Activated naive CD8-positive, alpha-beta T cell (primary cell): Measurements from ENCODE around the gene PDGFB.

Source experiments
- H3K27ac Mint-ChIP-seq: one replicate; pipeline ENCODE4 v1.8.0; 2021; ENCODE audit warnings: mixed read lengths
- H3K27me3 Mint-ChIP-seq: one replicate; pipeline ENCODE4 v1.8.0; 2021; ENCODE audit warnings: mixed read lengths
- H3K36me3 Mint-ChIP-seq: one replicate; pipeline ENCODE4 v1.8.0; 2021; ENCODE audit warnings: mixed read lengths
- H3K4me1 Mint-ChIP-seq: one replicate; pipeline ENCODE4 v1.8.0; 2021; ENCODE audit warnings: low read depth, mixed read lengths
- H3K4me3 Mint-ChIP-seq: one replicate; pipeline ENCODE4 v1.8.0; 2021; ENCODE audit warnings: mild to moderate bottlenecking, mixed read lengths
- H3K9me3 Mint-ChIP-seq: one replicate; pipeline ENCODE4 v1.8.0; 2021; ENCODE audit warnings: low read depth, mixed read lengths

Gene PDGFB

GRCh38 chr22:39240831-39241793, 3.7 kb downstream of the PDGFB start:
- peak overlapping the region; percentile 91 for H3K4me3 Mint-ChIP-seq
- H3K4me1 Mint-ChIP-seq: peaks cover 50% of the 10 kb centered on the region
- H3K27ac Mint-ChIP-seq: peak overlapping the region; percentile 81
- peaks cover 3% of the 10 kb centered on the region for H3K36me3 Mint-ChIP-seq
- no peaks in the 10 kb centered on the region for H3K9me3 Mint-ChIP-seq
- peaks cover 5% of the 10 kb centered on the region for H3K27me3 Mint-ChIP-seq

GRCh38 chr22:39239561-39240423, 5.0 kb downstream of the PDGFB start:
- Mint-ChIP-seq H3K4me3 (peak overlapping the region; percentile 91), H3K27me3 (peaks cover 3% of the 10 kb centered on the region), H3K36me3 (no peaks in the 10 kb centered on the region), H3K9me3 (no peaks in the 10 kb centered on the region), H3K4me1 (peaks cover 57% of the 10 kb centered on the region), H3K27ac (peak overlapping the region; percentile 22)

DNA sequence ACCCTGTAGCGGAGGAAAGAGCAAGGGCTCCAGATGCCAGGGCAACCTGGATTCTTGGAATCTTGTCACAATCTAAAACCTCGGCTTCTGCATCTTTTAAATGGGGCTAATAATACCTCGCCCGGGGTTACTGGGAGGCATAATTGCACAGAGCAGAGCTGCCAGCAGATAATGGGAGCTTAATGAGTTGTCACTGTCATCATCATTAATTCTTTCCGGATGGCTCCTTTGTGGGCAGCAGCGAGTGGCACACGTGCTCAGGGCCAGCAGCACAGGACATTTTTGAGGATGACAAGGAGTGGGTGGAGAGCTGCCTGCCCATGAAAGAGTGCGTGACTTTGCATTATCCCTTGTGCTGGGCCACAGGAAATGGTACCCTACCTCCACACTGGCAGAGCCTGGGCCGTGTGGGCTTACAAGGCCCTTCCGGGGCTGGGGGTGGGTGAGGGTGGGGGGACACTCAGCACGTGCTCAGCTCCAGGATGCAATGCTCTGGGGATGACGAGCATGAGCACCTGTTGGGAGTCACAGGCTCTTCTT, 5.7 kb downstream of the PDGFB start:
- Mint-ChIP-seq H3K27me3 (peaks cover 3% of the 10 kb centered on the region), H3K4me1 (peaks cover 64% of the 10 kb centered on the region), H3K27ac (no peak overlapping the region), H3K36me3 (no peaks in the 10 kb centered on the region), H3K9me3 (no peaks in the 10 kb centered on the region), H3K4me3 (no peak overlapping the region)

DNA sequence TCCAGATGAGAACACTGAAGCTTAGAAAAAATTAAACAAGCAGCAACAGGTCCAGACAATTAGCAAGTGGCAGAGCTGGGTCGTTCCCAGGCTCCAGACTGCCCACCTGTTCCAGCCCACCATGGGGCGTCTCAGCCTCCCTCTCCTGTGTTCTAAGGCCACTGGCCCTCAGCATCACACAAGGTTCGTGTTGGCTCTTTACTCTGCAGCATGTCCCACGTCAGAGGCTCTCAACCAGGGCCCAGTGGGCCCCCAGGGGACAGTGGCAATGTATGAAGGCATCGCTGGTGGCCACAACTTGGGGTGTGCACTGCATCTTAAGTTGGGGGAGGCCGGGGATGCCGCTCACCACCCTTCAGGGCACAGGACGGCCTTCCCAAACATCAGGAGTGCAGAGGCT, 6.2 kb downstream of the PDGFB start:
- H3K36me3 Mint-ChIP-seq: no peaks in the 10 kb centered on the region
- no peak overlapping the region for H3K4me3 Mint-ChIP-seq
- H3K9me3 Mint-ChIP-seq: no peaks in the 10 kb centered on the region
- H3K27me3 Mint-ChIP-seq: peaks cover 3% of the 10 kb centered on the region
- no peak overlapping the region for H3K27ac Mint-ChIP-seq
- peaks cover 65% of the 10 kb centered on the region for H3K4me1 Mint-ChIP-seq

- Mint-ChIP-seq H3K9me3 (no peaks in the 10 kb centered on the region), H3K27ac (no peak overlapping the region), H3K4me3 (no peak overlapping the region), H3K4me1 (peaks cover 66% of the 10 kb centered on the region), H3K27me3 (peaks cover 3% of the 10 kb centered on the region), H3K36me3 (no peaks in the 10 kb centered on the region)
These were observed 6.7 kb downstream of the PDGFB start for GRCh38 chr22:39238101-39238466.

GRCh38 chr22:39237318-39238100, 7.3 kb downstream of the PDGFB start:
- H3K9me3 Mint-ChIP-seq: no peaks in the 10 kb centered on the region
- H3K27ac Mint-ChIP-seq: no peak overlapping the region
- no peak overlapping the region for H3K4me3 Mint-ChIP-seq
- peaks cover 62% of the 10 kb centered on the region for H3K4me1 Mint-ChIP-seq
- peaks cover 3% of the 10 kb centered on the region for H3K27me3 Mint-ChIP-seq
- no peaks in the 10 kb centered on the region for H3K36me3 Mint-ChIP-seq

DNA sequence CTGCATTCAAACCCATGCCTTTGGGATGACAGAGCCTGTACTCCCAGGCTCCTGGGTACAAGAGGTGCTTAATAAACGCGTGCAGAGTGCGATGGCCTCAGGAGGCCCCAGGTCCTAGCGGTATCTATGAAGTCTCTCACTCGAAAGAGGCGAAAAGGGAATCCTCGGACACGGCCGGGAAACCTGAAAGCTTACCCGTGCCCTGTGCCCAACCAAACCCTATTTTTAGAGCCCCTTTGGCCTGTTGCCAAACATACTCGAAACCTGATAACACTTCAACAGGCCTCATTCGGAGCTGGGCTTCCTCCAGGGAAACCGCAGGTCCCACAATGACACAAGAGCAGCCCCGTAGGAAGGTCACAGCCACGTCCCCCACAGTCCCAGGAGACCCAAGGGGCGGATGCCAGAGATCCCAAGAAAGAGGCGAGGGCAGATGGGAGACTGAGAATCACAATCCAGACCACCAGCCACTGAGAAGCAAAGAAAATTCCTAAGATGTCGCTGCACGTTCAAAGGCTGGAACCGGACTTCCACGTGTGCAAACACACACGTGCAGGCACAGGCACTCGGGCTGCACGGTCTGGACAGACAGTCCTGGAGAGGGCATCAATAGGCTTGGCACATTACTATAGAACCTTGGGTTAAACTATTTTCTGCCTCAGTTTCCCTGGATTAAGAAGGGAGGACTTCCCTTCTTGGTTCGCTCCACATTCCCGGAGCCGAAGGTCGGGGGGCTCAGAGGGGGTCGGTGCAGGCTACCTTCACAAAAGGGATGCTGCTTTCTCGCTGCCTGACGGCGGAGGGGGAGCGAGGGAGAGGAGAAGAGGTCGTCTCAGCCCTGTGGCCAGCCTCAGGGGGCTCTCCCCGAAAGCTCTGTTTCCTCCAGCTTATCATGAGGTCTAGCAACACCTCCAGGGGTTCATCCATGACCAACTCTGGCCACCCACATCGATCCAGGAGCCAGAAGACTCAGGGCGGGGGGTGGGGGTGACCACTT, 8.2 kb downstream of the PDGFB start:
- H3K36me3 Mint-ChIP-seq: no peaks in the 10 kb centered on the region
- H3K9me3 Mint-ChIP-seq: no peaks in the 10 kb centered on the region
- H3K4me1 Mint-ChIP-seq: peaks cover 61% of the 10 kb centered on the region
- H3K27ac Mint-ChIP-seq: no peak overlapping the region
- H3K4me3 Mint-ChIP-seq: peak overlapping the region; percentile 56
- peaks cover 5% of the 10 kb centered on the region for H3K27me3 Mint-ChIP-seq

GRCh38 chr22:39234867-39235687, 9.7 kb downstream of the PDGFB start:
- peaks cover 52% of the 10 kb centered on the region for H3K4me1 Mint-ChIP-seq
- no peaks in the 10 kb centered on the region for H3K36me3 Mint-ChIP-seq
- H3K27ac Mint-ChIP-seq: no peak overlapping the region
- peak overlapping the region; percentile 17 for H3K4me3 Mint-ChIP-seq
- no peaks in the 10 kb centered on the region for H3K9me3 Mint-ChIP-seq
- H3K27me3 Mint-ChIP-seq: peaks cover 9% of the 10 kb centered on the region

GRCh38 chr22:39234472-39234787, 10.4 kb downstream of the PDGFB start:
- Mint-ChIP-seq H3K27me3 (peaks cover 9% of the 10 kb centered on the region), H3K4me3 (no peak overlapping the region), H3K36me3 (no peaks in the 10 kb centered on the region), H3K27ac (no peak overlapping the region), H3K9me3 (no peaks in the 10 kb centered on the region), H3K4me1 (peaks cover 49% of the 10 kb centered on the region)

GRCh38 chr22:39233710-39234471, 10.9 kb downstream of the PDGFB start:
- no peak overlapping the region for H3K27ac Mint-ChIP-seq
- no peaks in the 10 kb centered on the region for H3K9me3 Mint-ChIP-seq
- no peaks in the 10 kb centered on the region for H3K36me3 Mint-ChIP-seq
- H3K4me3 Mint-ChIP-seq: no peak overlapping the region
- peaks cover 9% of the 10 kb centered on the region for H3K27me3 Mint-ChIP-seq
- peaks cover 48% of the 10 kb centered on the region for H3K4me1 Mint-ChIP-seq

DNA sequence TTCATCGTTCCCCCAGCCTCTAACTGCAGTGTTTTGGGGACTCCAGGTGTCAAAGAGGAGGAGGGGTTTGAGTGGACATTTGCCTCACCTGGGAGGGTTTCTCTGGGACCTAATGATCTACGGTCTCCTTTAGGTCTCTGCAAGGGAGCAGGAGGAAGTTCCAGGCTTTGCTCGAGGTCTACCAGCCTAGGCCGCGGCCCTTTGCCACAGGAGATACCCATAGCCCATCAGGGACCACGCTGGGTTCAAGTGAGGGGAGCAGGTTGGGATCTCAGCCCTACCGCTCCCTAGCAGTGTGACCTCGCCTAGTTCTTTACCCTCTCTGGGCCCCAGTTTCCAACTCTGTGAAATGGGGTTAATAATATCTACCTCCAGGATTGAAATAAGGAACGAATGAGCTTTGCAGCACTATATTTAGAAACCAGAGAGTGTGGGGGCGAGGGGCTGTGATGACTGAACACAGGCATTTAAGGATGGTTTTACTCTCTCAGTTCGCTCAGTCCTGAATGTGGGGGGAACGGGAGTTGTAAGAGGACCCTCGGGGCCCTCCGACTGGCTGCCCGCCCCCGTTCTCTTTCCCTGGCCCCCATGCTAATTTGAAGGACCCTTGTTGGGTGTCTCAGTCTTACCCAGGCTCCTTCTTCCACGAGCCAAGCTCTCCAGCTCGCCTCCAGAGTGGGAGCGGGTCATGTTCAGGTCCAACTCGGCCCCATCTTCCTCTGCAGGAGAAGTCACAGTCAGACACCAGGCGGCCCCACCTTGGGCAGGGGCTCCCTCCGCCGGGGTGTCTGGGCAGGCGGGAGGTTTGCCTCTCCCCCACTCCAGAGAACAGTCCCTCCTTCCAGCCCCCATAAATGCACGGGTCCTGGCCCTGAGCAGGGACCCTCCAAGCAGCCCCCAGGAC, 11.7 kb downstream of the PDGFB start:
- Mint-ChIP-seq H3K9me3 (no peaks in the 10 kb centered on the region), H3K27me3 (peaks cover 9% of the 10 kb centered on the region), H3K27ac (no peak overlapping the region), H3K4me1 (peaks cover 45% of the 10 kb centered on the region), H3K36me3 (no peaks in the 10 kb centered on the region), H3K4me3 (no peak overlapping the region)

- H3K27me3 Mint-ChIP-seq: peaks cover 9% of the 10 kb centered on the region
- peaks cover 39% of the 10 kb centered on the region for H3K4me1 Mint-ChIP-seq
- no peak overlapping the region for H3K4me3 Mint-ChIP-seq
- no peak overlapping the region for H3K27ac Mint-ChIP-seq
- no peaks in the 10 kb centered on the region for H3K9me3 Mint-ChIP-seq
- H3K36me3 Mint-ChIP-seq: no peaks in the 10 kb centered on the region
These were observed 12.5 kb downstream of the PDGFB start for GRCh38 chr22:39232246-39232645.
